Measurements from ENCODE around the gene RPUSD1.
"Not testable (repeated sequence)": the region's sequence is repeated elsewhere in the genome, so short reads cannot be mapped to it uniquely, and the experiment has no call there.

Gene RPUSD1, protein sequence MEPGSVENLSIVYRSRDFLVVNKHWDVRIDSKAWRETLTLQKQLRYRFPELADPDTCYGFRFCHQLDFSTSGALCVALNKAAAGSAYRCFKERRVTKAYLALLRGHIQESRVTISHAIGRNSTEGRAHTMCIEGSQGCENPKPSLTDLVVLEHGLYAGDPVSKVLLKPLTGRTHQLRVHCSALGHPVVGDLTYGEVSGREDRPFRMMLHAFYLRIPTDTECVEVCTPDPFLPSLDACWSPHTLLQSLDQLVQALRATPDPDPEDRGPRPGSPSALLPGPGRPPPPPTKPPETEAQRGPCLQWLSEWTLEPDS

GRCh38 chr16:787978-788398 lies at the start of gene RPUSD1:
Gene RPUSD1 (minus strand): TSS chr16:788381. CDS start chr16:787737, 644 bp downstream.
- peak; percentile 23 for DNase-seq (ENCODE audit: low spot score)

DNA sequence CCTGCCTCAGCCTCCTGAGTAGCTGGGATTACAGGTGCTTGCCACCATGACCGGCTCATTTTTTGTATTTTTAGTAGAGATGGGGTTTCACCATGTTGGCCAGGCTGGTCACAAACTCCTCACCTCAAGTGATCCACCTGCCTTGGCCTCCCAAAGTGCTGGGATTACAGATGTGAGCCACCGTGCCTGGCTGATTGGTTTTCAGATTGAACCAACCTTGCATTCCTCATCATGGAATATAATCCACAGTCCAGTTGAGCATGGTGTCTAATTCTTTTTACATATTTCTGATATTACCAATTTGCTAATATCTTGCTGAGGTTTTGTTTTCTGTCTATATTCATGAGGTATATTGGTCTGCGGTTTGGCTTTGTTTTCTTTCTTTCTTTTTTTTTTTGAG lies 48.6 kb upstream of the RPUSD1 start:
- DNase-seq (ENCODE audit: low spot score): not testable (repeated sequence)

DNA sequence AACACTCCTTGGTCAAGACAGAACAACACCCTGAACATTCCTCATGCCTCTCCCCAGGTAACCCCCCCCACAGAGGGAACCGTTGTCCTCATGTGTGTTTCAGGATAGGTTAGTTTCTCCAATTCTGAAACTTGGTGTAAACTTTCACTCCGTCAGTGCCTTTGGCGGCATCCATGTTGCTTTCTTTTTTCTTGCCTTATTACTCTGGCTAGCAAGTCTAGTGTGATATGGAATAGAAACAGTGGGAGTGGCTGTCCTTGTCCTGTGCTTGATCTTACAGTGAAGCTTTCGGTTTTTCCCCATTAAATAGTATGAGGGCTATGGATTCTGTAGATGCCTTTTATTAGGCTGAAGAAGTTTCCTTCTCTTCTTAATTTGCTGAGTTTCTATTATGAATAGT lies 48.0 kb upstream of the RPUSD1 start:
- no peak for DNase-seq (ENCODE audit: low spot score)

DNA sequence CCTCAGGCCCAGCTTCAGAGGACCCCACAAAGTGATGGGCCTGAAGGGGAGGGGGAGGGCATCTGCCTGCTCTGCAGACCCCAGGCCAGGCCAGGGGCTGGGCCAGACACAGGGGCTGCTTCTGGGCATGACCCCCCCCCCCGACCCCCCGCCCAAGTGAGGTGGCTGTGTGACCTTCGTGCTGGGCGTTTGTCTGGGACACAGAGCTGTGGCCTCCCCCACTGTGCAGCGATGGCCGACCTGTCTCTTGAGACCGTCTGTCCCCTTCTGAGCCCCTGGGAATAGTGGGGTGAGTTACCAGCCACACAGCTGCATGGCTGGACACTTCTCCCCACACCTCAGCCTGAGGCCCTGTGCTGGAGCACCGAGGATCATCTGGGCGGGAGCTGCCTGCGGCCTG lies 47.2 kb upstream of the RPUSD1 start:
- no peak for DNase-seq (ENCODE audit: low spot score)

DNA sequence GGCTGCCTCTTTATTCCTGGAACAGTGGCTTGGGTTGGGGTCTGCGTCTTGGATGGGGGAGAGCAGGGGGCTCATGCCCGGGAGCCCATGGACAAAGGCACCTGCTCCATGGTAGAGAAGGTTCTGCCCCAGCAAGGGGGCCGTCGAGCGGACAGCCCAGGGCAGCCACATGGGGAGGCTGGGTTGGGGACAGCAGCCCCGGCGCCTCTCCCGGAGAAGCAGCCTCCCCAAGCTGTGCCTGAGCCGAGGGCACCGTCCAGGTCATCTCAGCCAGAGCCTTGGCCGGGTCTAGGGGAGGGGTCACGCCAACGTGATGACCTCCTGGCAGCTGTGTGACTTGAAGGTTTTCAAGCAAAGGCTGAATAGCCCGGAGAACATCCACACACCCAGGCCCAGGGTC lies 45.2 kb upstream of the RPUSD1 start:
- no peak for DNase-seq (ENCODE audit: low spot score)

DNA sequence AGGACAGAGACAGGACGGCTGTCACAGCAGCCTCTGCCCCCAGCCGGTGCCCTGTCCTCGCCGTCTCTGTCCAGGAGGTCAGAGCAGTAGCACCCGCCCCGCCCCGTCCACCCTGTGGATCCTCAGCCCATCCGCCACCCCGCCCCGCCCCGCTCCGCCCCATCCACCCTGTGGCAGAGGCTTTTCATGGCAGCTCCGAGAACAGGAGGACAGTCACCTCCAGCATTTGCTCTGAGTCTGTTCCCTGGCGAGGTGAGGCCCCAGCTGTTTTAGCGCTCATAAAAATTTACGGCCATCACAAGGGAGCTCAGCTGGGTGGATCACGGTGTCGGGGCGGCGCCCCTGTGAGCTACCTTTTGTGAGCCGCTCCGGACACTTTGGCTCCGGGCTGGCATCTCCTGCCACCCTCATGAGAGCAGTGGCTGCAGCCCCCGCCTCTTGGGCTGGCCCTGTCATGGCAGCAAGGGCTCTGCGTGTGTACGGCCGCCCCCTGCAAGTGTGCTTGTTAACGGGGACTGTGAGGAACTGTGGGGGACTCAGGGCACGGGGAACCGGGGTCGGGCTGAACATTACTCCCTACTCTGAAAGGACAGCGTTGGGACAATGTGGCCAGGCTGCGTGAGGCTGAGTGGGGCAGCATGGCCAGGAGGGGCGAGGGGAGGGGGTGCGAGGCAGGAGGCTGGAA lies 44.6 kb upstream of the RPUSD1 start:
- no peak for DNase-seq (ENCODE audit: low spot score)

GRCh38 chr16:831571-832413 lies 43.6 kb upstream of the RPUSD1 start:
- no peak for DNase-seq (ENCODE audit: low spot score)

DNA sequence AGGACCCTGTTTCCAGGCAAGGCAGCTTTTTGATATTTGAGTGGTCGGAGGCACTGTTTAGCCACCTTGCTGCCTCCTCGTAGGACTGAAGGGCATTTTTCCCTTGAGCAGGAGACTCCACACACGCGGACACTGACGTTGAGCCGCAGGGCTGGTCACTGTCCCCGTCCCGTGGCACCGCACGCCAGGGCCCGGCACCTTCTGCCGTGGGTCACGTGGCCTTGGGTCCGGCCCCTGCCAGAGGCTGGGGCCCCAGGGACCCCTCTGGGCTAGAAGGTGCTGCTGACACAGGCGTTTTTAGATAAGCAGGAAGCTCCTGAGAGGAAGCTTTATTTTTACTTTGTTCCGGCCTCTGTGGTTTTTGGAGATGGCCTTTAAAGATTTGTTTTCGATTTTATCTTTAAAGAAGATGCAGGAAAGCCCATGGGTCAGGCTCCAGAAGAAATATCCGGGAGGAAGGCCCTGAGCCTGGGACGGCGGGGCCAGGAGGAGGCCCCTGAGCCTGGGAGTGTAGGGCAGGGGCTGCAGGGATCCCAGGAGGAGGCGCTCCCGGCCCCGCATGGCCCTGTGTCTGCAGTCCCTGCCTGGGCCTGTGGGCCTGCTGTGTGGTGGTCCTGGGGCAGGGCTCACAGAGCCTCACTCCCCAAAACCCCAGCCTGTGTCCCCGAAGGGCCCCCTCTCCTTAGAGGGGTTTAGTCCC lies 42.8 kb upstream of the RPUSD1 start:
- no peak for DNase-seq (ENCODE audit: low spot score)

DNA sequence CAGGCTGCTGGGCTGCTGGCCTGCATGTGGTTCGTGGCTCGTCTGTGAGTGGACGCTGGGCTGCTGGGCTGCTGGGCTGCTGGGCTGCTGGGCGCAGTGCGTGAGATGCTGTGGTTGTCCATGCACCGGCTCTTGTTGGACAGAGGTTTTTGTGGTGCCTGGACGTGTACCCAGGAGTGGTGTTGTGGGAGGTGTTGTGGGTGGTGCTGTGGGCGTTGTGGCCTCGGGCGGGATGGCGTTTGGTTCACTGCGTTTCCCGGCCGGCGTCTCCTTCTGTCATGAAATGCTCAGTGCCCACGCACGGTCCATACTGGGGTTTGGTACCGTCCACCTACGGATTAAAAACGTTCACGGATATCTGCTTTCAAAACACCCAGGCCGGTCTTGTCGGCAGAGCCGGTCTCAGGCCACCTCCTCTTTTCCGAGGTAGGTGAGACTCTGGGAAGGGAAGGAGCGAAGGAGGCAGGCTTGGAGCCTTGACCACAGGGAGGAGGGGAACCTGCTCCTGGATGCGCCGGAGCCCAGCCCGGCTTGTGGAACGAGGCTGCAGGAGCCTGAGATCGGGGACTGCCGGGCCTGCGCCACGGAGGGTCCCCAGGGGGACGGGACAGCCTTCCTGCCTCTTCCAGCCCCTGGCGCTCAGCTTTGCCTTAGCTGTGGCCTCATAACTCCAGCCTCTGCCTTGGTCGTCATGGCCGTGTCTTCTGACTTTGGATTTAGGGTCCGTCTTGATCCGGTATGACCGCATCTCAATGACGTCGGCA lies 42.1 kb upstream of the RPUSD1 start:
- DNase-seq (ENCODE audit: low spot score): no peak

- no peak for DNase-seq (ENCODE audit: low spot score)
Measured at GRCh38 chr16:828891-829290, 40.7 kb upstream of the RPUSD1 start.

GRCh38 chr16:827513-827912 lies 39.3 kb upstream of the RPUSD1 start:
- no peak for DNase-seq (ENCODE audit: low spot score)

GRCh38 chr16:825341-826061 lies 37.3 kb upstream of the RPUSD1 start:
- DNase-seq (ENCODE audit: low spot score): no peak

- DNase-seq (ENCODE audit: low spot score): no peak
Measured at GRCh38 chr16:824601-825000, 36.4 kb upstream of the RPUSD1 start.

DNA sequence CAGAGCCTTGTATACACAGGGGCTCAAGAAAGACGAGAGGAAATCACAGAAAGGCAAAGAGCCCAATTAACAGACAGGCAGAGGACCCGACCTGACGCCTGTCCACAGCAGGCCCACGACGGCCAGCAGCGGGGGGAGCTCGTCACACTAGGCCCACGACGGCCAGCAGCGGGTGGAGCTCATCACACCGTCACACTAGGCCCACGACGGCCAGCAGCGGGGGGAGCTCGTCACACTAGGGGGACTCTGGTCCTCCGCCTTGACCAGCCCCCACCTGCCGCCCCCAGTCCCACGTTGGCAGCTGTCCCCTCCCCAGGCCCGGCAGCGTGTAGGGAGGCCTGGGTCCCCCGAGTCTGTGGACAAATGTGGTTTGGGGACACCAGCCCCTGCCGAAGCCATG lies 36.0 kb upstream of the RPUSD1 start:
- no peak for DNase-seq (ENCODE audit: low spot score)

GRCh38 chr16:822909-823297 lies 34.7 kb upstream of the RPUSD1 start:
- DNase-seq (ENCODE audit: low spot score): no peak

- DNase-seq (ENCODE audit: low spot score): no peak
Measured at GRCh38 chr16:822174-822908, 34.2 kb upstream of the RPUSD1 start.

- no peak for DNase-seq (ENCODE audit: low spot score)
Measured at GRCh38 chr16:821751-822150, 33.6 kb upstream of the RPUSD1 start.

DNA sequence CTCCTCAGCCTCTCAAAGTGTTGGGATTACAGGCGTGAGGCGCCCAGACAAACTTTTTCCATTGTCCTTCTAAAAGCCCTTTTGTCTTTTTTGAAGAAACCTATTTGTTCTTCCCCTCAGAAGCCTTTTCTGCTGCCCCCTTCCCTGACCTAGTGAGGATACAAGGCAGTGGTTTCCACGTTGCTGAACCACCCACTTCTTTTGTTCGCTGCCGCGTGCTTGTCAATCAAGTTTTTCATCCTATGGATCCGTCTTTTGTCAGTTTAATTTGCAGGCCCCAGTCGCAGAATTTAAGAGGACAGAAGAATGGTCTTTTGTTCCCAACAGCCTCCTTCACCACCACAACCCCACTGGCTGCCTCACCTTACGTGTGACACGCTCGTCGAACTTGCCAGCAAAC lies 32.6 kb upstream of the RPUSD1 start:
- DNase-seq (ENCODE audit: low spot score): no peak

DNA sequence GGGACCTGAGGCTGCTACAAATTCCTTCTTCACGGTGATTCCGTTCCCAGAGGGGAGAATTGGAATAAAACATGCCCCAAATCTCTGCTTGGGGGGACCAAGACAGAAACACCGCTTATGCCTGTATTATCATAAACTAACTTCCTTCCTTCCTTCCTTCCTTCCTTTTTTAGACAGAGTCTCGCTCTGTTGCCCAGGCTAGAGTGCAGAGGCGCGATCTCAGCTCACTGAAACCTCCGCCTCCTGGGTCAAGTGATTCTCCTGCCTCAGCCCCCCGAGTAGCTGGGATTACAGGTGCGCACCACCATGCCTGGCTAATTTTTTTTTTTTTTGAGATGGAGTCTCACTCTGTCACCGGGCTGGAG lies 31.8 kb upstream of the RPUSD1 start:
- not testable (repeated sequence) for DNase-seq (ENCODE audit: low spot score)
